Right forelimb (tissue), 1 donor: ENCODE results near the gene FKBP1C.
"Not testable (repeated sequence)": the region's sequence is repeated elsewhere in the genome, so short reads cannot be mapped to it uniquely, and the experiment has no call there.

Experiments used
- DNase-seq: peaks from one replicate; pipeline ENCODE4 v3.0.0-alpha.2; 2018

Gene FKBP1C

DNA sequence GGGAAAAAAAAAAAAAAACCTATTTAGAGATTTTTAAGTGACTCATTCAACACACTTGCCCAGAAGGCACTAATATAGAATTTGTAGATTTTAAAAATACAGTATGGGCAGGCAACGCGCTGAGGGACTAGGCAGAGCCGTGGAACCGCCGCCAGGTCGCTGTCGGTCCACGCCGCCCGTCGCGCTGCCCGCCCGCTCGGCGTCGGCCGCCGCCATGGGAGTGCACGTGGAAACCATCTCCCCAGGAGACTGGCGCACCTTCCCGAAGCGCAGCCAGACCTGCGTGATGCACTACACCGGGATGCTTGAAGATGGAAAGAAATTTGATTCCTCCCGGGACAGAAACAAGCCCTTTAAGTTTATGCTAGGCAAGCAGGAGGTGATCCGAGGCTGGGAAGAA, at the start of gene FKBP1C:
Gene FKBP1C (plus strand): TSS at position 127 of the 400 bp plus-strand sequence.
- not testable (repeated sequence) for DNase-seq

DNA sequence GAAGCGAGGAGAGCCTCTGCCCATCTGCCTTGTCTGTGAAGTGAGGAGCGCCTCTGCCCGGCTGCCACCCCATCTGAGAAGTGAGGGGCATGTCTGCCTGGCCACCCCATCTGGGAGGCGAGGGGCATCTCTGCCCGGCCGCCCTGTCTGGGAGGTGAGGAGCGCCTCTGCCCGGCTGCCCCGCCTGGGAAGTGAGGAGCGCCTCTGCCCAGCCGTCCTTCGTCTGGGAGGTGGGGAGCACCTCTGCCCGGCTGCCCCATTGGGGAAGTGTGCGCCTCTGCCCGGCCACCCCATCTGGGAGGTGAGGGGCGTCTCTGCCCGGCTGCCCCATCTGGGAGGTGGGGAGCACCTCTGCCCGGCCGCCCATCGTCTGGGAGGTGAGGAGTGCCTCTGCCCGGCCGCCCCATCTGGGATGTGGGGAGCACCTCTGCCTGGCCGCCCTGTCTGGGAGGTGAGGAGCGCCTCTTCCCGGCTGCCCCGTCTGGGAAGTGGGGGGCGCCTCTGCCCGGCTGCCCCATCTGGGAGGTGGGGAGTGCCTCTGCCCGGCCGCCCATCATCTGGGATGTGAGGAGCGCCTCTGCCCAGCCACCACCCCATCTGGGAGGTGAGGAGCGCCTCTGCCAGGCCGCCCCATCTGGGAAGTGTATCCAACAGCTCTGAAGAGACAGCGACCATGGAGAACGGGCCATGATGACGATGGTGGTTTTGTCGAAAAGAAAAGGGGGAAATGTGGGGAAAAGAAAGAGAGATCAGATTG, 47.0 kb upstream of the FKBP1C start:
- not testable (repeated sequence) for DNase-seq

- DNase-seq = no peak
These were observed 37.1 kb upstream of the FKBP1C start for GRCh38 chr6:63174173-63174572.

DNA sequence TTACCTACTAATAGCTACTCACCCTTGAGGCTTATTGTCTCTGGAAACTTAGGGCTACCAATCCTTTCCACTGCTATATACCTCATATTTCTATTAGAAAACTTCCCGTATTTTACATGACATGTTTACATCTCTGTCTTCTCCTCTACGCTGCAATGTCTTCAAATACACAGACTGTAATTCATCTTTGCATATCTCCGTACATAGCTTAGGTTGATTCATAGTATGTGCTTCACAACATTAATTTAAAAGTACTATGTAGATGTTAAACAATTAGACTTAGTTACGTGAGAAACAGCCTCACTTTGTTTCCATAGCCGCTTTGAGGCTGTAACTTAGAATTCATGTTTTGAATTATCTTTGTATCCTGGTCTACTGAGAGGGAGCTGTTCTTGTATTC, 35.1 kb upstream of the FKBP1C start:
- DNase-seq = no peak

- DNase-seq = no peak
These were observed 30.9 kb upstream of the FKBP1C start for GRCh38 chr6:63180367-63180766.

GRCh38 chr6:63186970-63187369, 24.3 kb upstream of the FKBP1C start:
- no peak for DNase-seq

GRCh38 chr6:63188828-63189227, 22.4 kb upstream of the FKBP1C start:
- DNase-seq = no peak

GRCh38 chr6:63193324-63193723, 17.9 kb upstream of the FKBP1C start:
- DNase-seq = no peak

GRCh38 chr6:63197741-63198140, 13.5 kb upstream of the FKBP1C start:
- no peak for DNase-seq

GRCh38 chr6:63213325-63213724, 2.1 kb downstream of the FKBP1C start:
- DNase-seq = no peak

- no peak for DNase-seq
These were observed 3.5 kb downstream of the FKBP1C start for GRCh38 chr6:63214816-63215215.

GRCh38 chr6:63224179-63224578, 12.9 kb downstream of the FKBP1C start:
- DNase-seq = no peak

GRCh38 chr6:63225987-63226386, 14.7 kb downstream of the FKBP1C start:
- DNase-seq = not testable (repeated sequence)

- DNase-seq = not testable (repeated sequence)
These were observed 16.9 kb downstream of the FKBP1C start for GRCh38 chr6:63227928-63228894.

DNA sequence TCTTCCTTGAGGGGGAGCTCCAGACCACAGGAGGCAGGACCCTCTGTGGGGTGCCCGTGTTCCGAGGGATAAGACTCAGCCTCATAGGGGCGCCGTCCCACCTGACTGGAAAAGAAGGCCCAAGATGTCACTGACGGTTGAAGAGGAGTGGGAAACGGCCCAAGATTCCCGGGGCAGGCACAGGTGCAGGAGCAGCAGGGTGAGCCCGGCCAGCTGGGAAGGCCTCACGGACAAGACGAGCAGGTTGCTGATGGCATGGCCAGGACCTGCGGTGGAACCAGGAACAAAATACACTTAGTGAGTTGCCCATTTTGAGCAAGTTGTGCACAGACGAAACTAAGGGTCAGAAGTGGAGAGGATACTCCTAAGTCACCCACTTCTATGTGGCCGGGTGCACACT, 18.8 kb downstream of the FKBP1C start:
- not testable (repeated sequence) for DNase-seq

DNA sequence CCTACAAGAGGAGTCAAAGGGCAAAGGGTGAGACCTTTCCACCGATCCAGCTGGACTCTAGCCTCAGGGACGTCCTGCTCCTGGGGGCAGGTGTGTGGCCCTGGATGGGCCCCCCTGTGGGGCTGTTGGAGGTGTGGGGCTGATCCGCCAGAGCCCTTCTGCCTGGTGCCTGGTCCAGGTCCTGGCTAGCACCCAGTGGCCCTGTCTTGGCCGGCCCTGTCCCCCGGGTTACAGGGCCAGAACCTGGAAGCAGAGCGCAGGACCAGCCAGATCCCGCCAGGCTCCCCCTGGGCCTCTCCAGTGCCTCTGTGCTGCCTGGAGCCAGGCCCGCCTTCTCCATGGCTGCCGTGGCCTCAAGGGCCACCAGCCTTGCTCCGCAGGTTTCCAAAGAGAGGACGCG, 19.2 kb downstream of the FKBP1C start:
- DNase-seq = not testable (repeated sequence)

- no peak for DNase-seq
These were observed 25.1 kb downstream of the FKBP1C start for GRCh38 chr6:63236398-63236817.

DNA sequence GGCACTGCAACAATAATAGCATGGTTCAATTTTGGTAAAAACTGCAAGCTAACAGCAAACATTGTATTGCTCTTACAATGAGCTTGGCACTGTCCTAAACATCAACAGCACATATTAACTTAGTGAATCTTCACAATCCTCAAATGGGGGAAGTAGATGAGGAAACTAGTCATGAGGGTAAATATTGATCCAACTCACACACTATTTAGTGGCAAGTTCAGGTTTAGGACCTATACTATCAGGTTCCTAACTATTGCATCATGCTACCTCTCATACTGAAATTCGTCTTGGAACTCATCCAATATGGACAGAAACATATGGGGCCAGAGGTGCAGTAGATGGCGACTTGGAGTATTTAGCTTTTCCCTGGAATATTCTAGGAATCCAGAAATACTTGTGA, 34.2 kb downstream of the FKBP1C start:
- DNase-seq = no peak

GRCh38 chr6:63245909-63246308, 34.6 kb downstream of the FKBP1C start:
- no peak for DNase-seq

- no peak for DNase-seq
These were observed 35.3 kb downstream of the FKBP1C start for GRCh38 chr6:63246581-63246980.

- DNase-seq = no peak
These were observed 38.7 kb downstream of the FKBP1C start for GRCh38 chr6:63249875-63250482.

DNA sequence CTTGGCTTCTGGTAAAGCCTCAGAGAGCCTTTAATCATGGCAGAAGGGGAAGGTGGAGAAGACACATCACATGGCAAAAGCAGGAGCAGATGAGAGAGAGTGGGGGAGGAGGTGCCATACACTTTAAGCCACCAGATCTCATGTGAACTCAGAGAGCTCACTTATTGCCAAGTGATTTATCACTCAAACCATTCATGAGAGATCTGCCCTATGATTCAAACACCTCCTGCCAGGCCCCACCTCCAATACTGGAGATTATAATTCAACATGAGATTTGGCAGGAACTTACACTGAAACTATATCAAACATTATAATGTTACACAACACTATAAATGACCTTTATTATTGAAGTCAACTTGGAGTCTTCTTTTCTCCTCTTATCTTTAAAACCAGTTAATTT, 47.9 kb downstream of the FKBP1C start:
- DNase-seq = no peak

DNA sequence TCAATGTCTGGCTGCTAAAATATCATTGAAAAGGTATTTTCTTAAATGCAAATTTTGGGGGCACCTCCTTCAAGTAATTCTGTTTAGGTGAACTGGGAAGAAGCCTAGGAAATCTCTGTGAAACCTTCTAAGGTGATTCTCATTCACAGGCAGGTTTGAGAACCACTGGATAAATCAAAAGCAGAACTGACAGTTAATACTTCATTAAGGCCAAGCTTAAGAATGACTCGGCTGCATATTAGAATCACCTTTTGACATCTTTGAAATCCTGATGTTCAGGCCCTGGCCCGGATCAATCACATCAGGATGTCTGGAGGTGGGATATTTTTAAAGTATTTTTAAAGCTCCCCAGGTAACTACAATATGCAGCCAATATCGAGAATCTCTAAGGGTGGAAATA, 50.6 kb downstream of the FKBP1C start:
- DNase-seq = no peak
